Panc1 (cell line): ENCODE data around the gene TBC1D2. TPM values are rescaled to one million over a fixed set of nuclear protein-coding genes. Genes with fewer than 3 reads are reported as not detected.

Source experiments
- ATAC-seq: fragments of 200-7000 bp; cut with Tn5 transposase; 2 replicates; pipeline ENCODE4 v1.9.1; 2020; ENCODE audit warnings: mild to moderate bottlenecking, moderate library complexity
- BruUV-seq: library from RNA; stranded (reverse); fragments of 400-500 nt; replicated peaks from 2 replicates; lab custom pipeline; 2021; lab: Mats Ljungman, UMichigan
- CTCF ChIA-PET: fragments of 300-600 bp; sonication (Branson Sonifier 250); formaldehyde crosslinking; loops from one replicate; lab custom pipeline; 2022; ENCODE audit warnings: antibody characterized with exemption; lab: Charles Lee
- POLR2A ChIA-PET: fragments of 300-600 bp; sonication (Branson Sonifier 250); formaldehyde crosslinking; loops from one replicate; lab custom pipeline; 2022; ENCODE audit warnings: antibody characterized with exemption; lab: Charles Lee
- DNase-seq: peaks from one replicate; pipeline ENCODE4 v3.0.0-alpha.2; 2010; ENCODE audit warnings: low read depth, low spot score
- H3K27ac ChIP-seq: 2 replicates; pipeline ENCODE4 v1.5.1; 2011; ENCODE audit warnings: mild to moderate bottlenecking, low read length, inconsistent platforms
- H3K27me3 ChIP-seq: fragments of 200-500 bp; sonication (Bioruptor generic); 2 replicates; pipeline ENCODE4 v1.6.0; 2014; ENCODE audit warnings: low read length, inconsistent platforms; ENCODE audit not compliant: control insufficient read depth, insufficient read depth
- H3K36me3 ChIP-seq: fragments of 200-500 bp; sonication (Bioruptor generic); 2 replicates; pipeline ENCODE4 v1.5.1; 2014; ENCODE audit warnings: inconsistent platforms, mild to moderate bottlenecking, low read length, moderate library complexity; ENCODE audit not compliant: control insufficient read depth, insufficient read depth
- H3K4me1 ChIP-seq: 2 replicates; pipeline ENCODE4 v1.5.1; 2011; ENCODE audit warnings: inconsistent platforms, mild to moderate bottlenecking, low read length, moderate library complexity; ENCODE audit not compliant: control insufficient read depth, insufficient read depth
- H3K4me3 ChIP-seq, 2 experiments: 2 replicates each; pipeline ENCODE4 v1.5.1; 2011 to 2012; ENCODE audit warnings: low read depth in 2 of 2, low read length in 2 of 2, mild to moderate bottlenecking in 2 of 2, inconsistent platforms in 1 of 2, moderate library complexity in 1 of 2
- H3K9me3 ChIP-seq: fragments of 200-500 bp; sonication (Bioruptor generic); 2 replicates; pipeline ENCODE4 v1.5.1; 2014; ENCODE audit warnings: low read depth, mild to moderate bottlenecking, inconsistent platforms, low read length, moderate library complexity; ENCODE audit not compliant: control insufficient read depth, insufficient read depth
- CTCF ChIP-seq: fragments of 450-650 bp; IDR thresholded peaks from 2 replicates; pipeline ENCODE4 v1.5.1; 2017; ENCODE audit warnings: mild to moderate bottlenecking
- POLR2AphosphoS5 ChIP-seq: IDR thresholded peaks from 2 replicates; pipeline ENCODE4 v1.6.1; 2012; ENCODE audit warnings: mild to moderate bottlenecking, low read depth, low read length, moderate library complexity
- REST ChIP-seq, 2 experiments: IDR thresholded peaks; 2 replicates each; pipeline ENCODE4 v1.6.1; 2011 to 2012; ENCODE audit warnings: low read depth in 2 of 2, control low read depth in 1 of 2, low read length in 1 of 2, mild to moderate bottlenecking in 1 of 2, moderate library complexity in 1 of 2; ENCODE audit not compliant: insufficient read depth in 1 of 2
- SIN3A ChIP-seq: IDR thresholded peaks from 2 replicates; pipeline ENCODE4 v1.6.1; 2012; ENCODE audit warnings: low read depth, mild to moderate bottlenecking, low read length, moderate library complexity, borderline replicate concordance; ENCODE audit not compliant: insufficient read depth
- TCF7L2 ChIP-seq: IDR thresholded peaks from 2 replicates; pipeline ENCODE4 v1.6.1; 2011; ENCODE audit warnings: mild to moderate bottlenecking, low read depth, low read length, inconsistent platforms
- in situ Hi-C: cut with HindIII; loops from 2 replicates; pipeline ENCODE4 v1.10.0; 2016; ENCODE audit warnings: low sequenced_read_pairs, low pct_unique_long_range_greater_than_20kb
- intact Hi-C: fragments of 100-400 bp; cut with micrococcal nuclease; formaldehyde crosslinking; loops from one replicate; pipeline ENCODE4 v1.10.0; 2022; ENCODE audit not compliant: unreplicated experiment
- total RNA-seq: library from RNA; stranded (reverse); gene quantifications from one replicate; pipeline ENCODE4 v1.2.1, GENCODE V29; 2021; ENCODE audit not compliant: unreplicated experiment

TBC1D2 gene
- total RNA-seq, 1 experiment from 2014 or later = 2.4 TPM

- TF ChIP-seq POLR2AphosphoS5 (no peak), CTCF (no peak), REST (IDR thresholded peaks at IDR 0.05; ENCODE audit: insufficient read depth in 1 of 2, low read depth in 2 of 2, low read length in 1 of 2) (no peak), SIN3A (no peak), TCF7L2 (no peak)
- intact Hi-C loops (no loop called here), in situ Hi-C loops (no loop called here)
- Histone ChIP-seq H3K36me3 (no peaks in the 10 kb centered on the region), H3K27ac (no peak overlapping the region), H3K27me3 (no peaks in the 10 kb centered on the region), H3K4me1 (peaks cover 4% of the 10 kb centered on the region), H3K4me3 (no peak overlapping the region), H3K9me3 (no peaks in the 10 kb centered on the region)
- ATAC-seq (no peak), DNase-seq (no peak)
- no TSS peak for BruUV-seq
- ChIA-PET CTCF (no interaction called here), POLR2A (no interaction called here)
Measured at GRCh38 chr9:98227883-98228282, 27.6 kb downstream of the TBC1D2 start.

- BruUV-seq = no TSS peak
- Histone ChIP-seq H3K4me3 (no peak overlapping the region), H3K27ac (no peak overlapping the region), H3K36me3 (no peaks in the 10 kb centered on the region), H3K4me1 (peaks cover 4% of the 10 kb centered on the region), H3K9me3 (no peaks in the 10 kb centered on the region), H3K27me3 (no peaks in the 10 kb centered on the region)
- no peak for ATAC-seq
- TF ChIP-seq REST (IDR thresholded peaks at IDR 0.05; ENCODE audit: insufficient read depth in 1 of 2, low read depth in 2 of 2, low read length in 1 of 2) (no peak), POLR2AphosphoS5 (no peak), SIN3A (no peak), CTCF (no peak)
- DNase-seq = no peak
- in situ Hi-C loops = no loop called here
- intact Hi-C loops = no loop called here
- ChIA-PET CTCF (no interaction called here), POLR2A (no interaction called here)
Measured at GRCh38 chr9:98226957-98227356, 28.5 kb downstream of the TBC1D2 start.
